ENCODE results near the gene LARP1B.
"Not testable (repeated sequence)": the region's sequence is repeated elsewhere in the genome, so short reads cannot be mapped to it uniquely, and the experiment has no call there.

Gene LARP1B

GRCh38 chr4:128228845-128229795 is 168.0 kb downstream of the LARP1B start:
- DNase-seq = peak; percentile 9

GRCh38 chr4:128232719-128233118 is 171.6 kb downstream of the LARP1B start:
- DNase-seq = no peak

DNA sequence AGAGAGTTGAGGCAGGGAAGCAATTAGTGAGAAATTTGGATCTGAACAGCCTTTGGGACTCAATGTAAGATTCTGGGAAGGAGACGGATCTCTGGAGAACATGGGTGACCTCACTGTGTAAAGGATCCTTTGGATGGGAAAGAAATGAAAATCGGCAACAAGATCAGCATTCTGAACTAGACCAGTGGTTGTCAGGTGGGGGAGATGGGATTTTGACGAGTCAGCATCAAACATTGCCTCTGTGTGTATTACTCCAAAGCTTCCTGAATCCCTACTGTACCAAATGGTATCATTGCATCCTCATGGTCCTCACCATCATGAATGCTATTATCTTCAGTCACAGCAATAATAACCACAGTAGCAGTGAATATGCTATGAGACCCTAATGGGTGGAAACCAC is 173.7 kb downstream of the LARP1B start:
- DNase-seq = no peak

DNA sequence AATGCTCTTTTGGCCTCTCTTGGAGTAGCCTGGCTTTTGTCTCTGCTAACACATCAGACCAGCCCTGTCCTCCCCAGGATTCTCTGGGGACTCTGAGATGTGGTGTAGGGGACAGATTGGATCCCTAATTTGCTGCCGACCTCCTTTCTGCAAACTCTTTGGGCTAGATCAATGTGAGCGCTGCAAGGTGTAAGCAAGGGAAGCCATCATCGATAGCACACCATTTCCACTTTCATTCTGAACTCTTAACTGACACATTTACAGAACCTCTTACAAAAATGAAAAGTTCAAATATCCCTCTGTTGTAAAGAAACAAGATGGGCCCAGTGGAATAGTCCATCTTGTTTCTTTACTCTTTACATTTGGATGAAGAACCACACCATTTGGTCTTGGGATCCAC is 179.9 kb downstream of the LARP1B start:
- DNase-seq = no peak

DNA sequence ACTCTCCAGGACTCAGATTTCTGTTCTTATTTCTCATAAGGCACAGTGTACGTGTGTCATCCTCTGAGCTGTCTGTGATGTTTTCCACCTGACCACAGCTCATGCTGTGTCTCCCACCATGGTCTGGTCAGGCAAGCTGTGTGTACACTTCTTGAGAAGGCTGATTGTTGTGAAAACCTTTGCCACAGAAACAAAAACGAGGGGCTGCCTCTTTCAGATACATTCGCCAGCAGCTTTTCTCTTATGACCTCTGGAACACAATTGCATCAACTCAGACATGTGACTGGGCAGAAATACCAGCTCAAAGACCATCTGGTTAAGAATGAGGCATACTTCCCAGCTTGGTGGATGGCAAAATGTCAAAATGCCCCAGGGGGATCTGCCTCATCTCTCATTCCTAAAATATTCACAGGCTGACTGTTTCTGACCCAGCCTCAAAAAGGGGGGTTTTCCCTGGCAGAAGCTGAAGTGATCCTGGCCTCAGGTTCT is 180.4 kb downstream of the LARP1B start:
- no peak for DNase-seq

DNA sequence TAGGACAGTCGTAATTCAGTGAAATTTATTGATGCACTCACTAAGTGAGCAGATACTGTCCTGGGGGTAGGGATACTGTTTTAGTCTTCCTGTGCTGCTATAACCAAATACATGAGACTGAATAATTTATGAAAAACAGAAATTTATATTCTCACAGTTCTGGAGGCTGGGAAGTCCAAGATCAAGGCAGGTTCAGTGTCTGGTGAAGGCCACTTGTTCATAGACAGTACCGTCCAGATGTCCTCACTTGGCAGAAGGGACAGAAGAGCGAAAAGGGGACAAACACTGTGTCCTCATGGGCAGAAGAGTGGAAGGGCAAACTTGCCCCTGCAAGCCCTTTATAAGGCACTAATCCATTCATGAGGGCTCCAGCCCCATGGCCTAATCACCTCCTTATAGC is 180.9 kb downstream of the LARP1B start:
- DNase-seq = no peak

DNA sequence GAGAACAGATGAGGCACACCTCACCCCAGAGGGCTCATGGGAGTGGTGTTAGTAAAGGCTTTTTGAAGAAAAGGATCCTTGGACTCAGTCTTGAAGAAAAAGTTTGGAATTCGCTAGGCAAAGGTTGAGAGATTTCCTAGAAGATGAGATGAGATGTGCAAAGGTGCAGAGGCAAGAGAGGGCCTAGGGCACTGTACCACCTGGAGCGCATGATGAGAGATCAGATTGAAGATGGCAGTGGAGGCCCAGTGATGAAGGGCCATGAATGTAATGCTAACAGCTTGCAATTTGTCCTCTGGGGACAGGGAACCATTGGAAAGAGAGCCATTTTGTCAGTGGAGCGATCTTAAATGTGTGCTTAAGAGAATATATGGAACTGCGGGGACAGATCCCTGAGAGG is 181.5 kb downstream of the LARP1B start:
- no peak for DNase-seq

- no peak for DNase-seq
These were observed 183.3 kb downstream of the LARP1B start for GRCh38 chr4:128244379-128244778.

- not testable (repeated sequence) for DNase-seq
These were observed 184.3 kb downstream of the LARP1B start for GRCh38 chr4:128245391-128245790.

DNA sequence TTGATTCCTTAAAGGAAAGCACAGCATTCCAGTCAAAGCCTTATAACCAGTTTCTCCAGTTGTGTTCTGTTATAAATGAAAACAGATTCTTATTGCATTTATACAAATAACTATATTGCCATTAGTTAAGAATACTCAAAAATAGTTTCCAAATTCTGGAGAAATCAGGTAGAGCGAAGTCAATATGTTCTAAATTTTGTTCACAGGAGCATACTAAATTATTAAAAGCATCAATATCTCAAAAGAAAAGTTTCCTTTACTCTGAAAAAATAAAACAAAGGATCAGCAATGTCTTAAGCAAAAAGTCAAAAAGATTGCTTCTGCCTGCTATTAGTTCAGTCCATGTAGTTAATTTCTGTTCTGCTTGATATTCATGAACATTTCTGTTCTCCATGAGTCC is 186.8 kb downstream of the LARP1B start:
- DNase-seq = no peak

DNA sequence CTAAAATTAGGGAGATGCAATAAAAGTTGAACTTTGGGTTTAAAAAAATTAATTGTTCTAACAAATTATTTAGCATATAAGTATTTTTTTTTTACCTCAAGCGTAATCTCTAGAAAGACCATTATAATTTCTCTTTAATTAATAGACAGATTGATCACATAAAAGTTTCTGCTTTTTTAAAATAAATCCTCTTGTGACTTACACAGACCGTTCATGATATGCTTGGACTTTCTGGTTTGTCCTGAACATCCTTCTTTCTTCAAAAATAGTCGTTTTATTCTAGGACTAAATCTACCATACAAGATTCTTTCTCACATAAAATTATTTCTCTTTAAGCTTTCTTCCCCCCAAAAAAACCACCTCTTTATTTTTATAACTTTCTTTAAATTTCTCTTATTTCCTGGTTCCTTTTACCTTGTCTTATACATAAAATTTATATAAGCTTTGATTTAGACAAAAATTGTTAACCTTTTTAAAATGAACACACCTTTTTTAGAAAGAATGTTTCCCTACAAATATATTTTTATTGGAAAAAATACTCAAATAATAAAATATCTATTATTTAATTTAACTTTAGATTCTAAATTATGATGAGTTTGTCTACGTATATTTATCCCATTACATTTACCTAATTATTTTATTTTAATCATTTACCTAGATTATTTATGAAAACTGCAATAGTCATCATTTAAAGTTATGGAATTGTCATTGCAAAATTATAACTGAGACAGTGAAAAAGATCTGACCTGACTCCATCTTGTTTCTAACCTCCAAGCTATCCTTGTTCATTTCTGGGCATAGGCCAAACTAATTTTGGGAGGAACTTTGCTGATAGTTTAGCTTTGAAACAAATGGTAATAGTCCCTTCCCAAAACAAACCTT is 188.9 kb downstream of the LARP1B start:
- DNase-seq = no peak

DNA sequence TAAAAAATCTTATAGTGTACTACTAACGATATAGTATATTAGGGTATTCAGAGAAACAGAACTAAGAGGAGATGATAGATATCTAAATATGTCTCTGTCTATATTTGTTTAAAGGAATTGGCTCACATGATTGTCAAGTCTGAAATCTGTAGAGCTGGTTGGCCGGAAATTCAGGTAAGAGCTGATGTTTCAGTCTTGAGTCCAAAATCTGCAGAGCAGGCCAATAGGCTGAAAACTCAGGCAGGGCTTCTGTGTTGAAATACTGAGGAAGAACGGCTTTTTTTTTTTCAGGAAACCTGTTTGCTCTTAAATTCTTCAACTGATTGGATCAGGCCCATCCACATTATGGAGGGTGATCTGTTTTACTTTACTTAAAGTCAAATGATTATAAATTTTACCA is 194.8 kb downstream of the LARP1B start:
- no peak for DNase-seq

DNA sequence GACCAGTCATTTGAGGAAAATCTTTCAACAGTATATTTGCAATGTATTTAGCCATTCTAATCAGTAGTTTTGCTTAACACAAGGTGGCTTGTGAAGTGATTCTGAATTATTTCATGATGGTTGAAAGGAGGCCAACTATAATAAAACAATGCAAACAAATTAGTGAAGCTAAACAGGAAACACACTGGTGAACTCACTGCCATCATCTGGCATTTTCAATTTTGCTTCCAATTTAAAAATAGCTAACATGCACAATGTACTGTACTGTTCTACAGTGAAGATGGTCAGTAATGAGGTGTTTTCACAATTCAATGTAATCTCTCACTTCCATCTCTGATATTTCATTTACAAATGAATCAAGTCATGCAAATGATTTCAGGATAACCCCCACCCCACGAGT is 195.4 kb downstream of the LARP1B start:
- DNase-seq = no peak

DNA sequence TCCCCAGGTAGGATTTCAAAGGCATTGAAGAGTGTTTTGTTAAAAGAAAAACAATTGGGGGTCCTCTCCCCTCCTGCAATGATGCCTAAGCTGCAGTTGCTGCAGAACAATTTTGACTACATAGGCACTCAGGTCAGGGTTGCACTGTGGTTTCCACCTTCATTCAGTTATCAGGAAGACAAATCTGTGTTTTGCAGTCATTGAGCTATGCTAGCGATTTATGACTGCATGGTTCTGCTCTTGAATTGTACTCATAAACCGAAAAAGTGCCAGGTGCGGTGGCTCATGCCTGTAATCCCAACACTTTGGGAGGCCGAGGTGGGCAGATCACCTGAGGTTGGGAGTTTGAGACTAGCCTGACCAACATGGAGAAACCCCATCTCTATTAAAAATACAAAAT is 197.1 kb downstream of the LARP1B start:
- not testable (repeated sequence) for DNase-seq

- DNase-seq = not testable (repeated sequence)
These were observed 198.8 kb downstream of the LARP1B start for GRCh38 chr4:128259889-128260288.

Measured in NCI-H146 (cell line).